DOHH2 (cell line): ENCODE measurements around the gene NPIPB2.
A peak's percentile ranks its signal among the peaks of the same experiment; 100 is the strongest.

Experiments used
- H3F3A ChIP-seq: fragments of 200-600 bp; sonication (generic), shearing (Covaris generic); 2 replicates; pipeline ENCODE4 v1.6.0; 2016; ENCODE audit warnings: antibody characterized with exemption, mild to moderate bottlenecking; ENCODE audit not compliant: control insufficient read depth, insufficient read depth
- H3K27ac ChIP-seq: fragments of 200-600 bp; sonication (generic); 2 replicates; pipeline ENCODE4 v1.5.1; 2014; ENCODE audit warnings: low read depth, mild to moderate bottlenecking, low read length, moderate library complexity
- H3K27me3 ChIP-seq: fragments of 200-600 bp; sonication (generic); 2 replicates; pipeline ENCODE4 v1.6.1; 2014; ENCODE audit warnings: mild to moderate bottlenecking, low read length, mixed read lengths; ENCODE audit not compliant: control insufficient read depth
- H3K36me3 ChIP-seq: fragments of 200-600 bp; sonication (generic); 2 replicates; pipeline ENCODE4 v1.6.1; 2014; ENCODE audit warnings: mild to moderate bottlenecking, low read length, moderate library complexity, mixed read lengths; ENCODE audit not compliant: control insufficient read depth
- H3K4me1 ChIP-seq: fragments of 200-600 bp; sonication (generic); 2 replicates; pipeline ENCODE4 v1.6.1; 2014; ENCODE audit warnings: mild to moderate bottlenecking, low read length, mixed read lengths; ENCODE audit not compliant: control insufficient read depth
- H3K4me2 ChIP-seq: fragments of 200-600 bp; sonication (generic); 2 replicates; pipeline ENCODE4 v1.6.0; 2014; ENCODE audit warnings: mild to moderate bottlenecking, low read length, moderate library complexity
- H3K4me3 ChIP-seq: fragments of 200-600 bp; sonication (generic); 2 replicates; pipeline ENCODE4 v1.5.1; 2014; ENCODE audit warnings: mild to moderate bottlenecking, low read length, mixed read lengths
- H3K79me2 ChIP-seq: fragments of 200-600 bp; sonication (generic); 2 replicates; pipeline ENCODE4 v1.6.1; 2014; ENCODE audit warnings: mild to moderate bottlenecking, low read length, mixed read lengths; ENCODE audit not compliant: control insufficient read depth
- H3K9me2 ChIP-seq: fragments of 200-600 bp; sonication (generic); replicated peaks from 2 replicates; pipeline ENCODE4 v1.6.1; 2014; ENCODE audit warnings: mild to moderate bottlenecking, low read length, mixed read lengths; ENCODE audit not compliant: control insufficient read depth
- H3K9me3 ChIP-seq: fragments of 200-600 bp; sonication (generic); 2 replicates; pipeline ENCODE4 v1.6.1; 2014; ENCODE audit warnings: antibody characterized with exemption, low read length, mixed read lengths; ENCODE audit not compliant: control insufficient read depth, insufficient read depth
- H4K20me1 ChIP-seq: fragments of 200-600 bp; sonication (generic); 2 replicates; pipeline ENCODE4 v1.6.0; 2014; ENCODE audit warnings: low read depth, mild to moderate bottlenecking, antibody characterized with exemption, low read length, moderate library complexity; ENCODE audit not compliant: control insufficient read depth, insufficient read depth
- CTCF ChIP-seq: fragments of 200-600 bp; sonication (generic); IDR thresholded peaks from one replicate; pipeline ENCODE4 v1.5.1; 2014; ENCODE audit warnings: antibody characterized with exemption, mild to moderate bottlenecking, low read depth, low read length; ENCODE audit not compliant: poor library complexity, severe bottlenecking
- EZH2phosphoT487 ChIP-seq: fragments of 200-600 bp; sonication (generic); IDR thresholded peaks from 2 replicates; pipeline ENCODE4 v1.6.1; 2017; ENCODE audit warnings: borderline replicate concordance, mild to moderate bottlenecking, antibody characterized with exemption, low read length, moderate library complexity, mixed read lengths

The NPIPB2 gene

GRCh38 chr16:11967195-11967911, 25.5 kb upstream of the NPIPB2 start:
- Histone ChIP-seq H3K4me1 (peaks cover 74% of the 10 kb centered on the region), H3K4me3 (peak overlapping the region; percentile 71), H4K20me1 (no peaks in the 10 kb centered on the region), H3F3A (peaks cover 36% of the 10 kb centered on the region), H3K4me2 (peak overlapping the region; percentile 72), H3K36me3 (peaks cover 51% of the 10 kb centered on the region), H3K27ac (peak overlapping the region; percentile 99), H3K79me2 (peaks cover 29% of the 10 kb centered on the region), H3K27me3 (no peaks in the 10 kb centered on the region), H3K9me2 (no peaks in the 10 kb centered on the region), H3K9me3 (no peaks in the 10 kb centered on the region)
- TF ChIP-seq CTCF: no peak
- TF ChIP-seq EZH2phosphoT487: no peak

GRCh38 chr16:11966173-11966572, 24.3 kb upstream of the NPIPB2 start:
- H3K4me2 ChIP-seq: peak overlapping the region; percentile 72
- no peaks in the 10 kb centered on the region for H3K27me3 ChIP-seq
- H3K4me3 ChIP-seq: peak overlapping the region; percentile 76

GRCh38 chr16:11964761-11965551, 23.1 kb upstream of the NPIPB2 start, which contains the start of gene TNFRSF17:
TNFRSF17 (plus strand) TSS chr16:11965210; CDS start chr16:11965325, 115 bp downstream.
- Histone ChIP-seq H3K27me3 (no peaks in the 10 kb centered on the region), H3K27ac (peak within 1 kb of the TSS; percentile 99), H3K4me2 (peak within 1 kb of the TSS; percentile 72), H3F3A (peaks cover 38% of the 10 kb centered on the region), H3K4me3 (peak within 1 kb of the TSS; percentile 76), H3K9me2 (no peaks in the 10 kb centered on the region), H3K79me2 (peaks cover 27% of the 10 kb centered on the region), H4K20me1 (no peaks in the 10 kb centered on the region), H3K4me1 (peaks cover 87% of the 10 kb centered on the region), H3K36me3 (peaks cover 32% of the 10 kb centered on the region), H3K9me3 (no peaks in the 10 kb centered on the region)
- TF ChIP-seq EZH2phosphoT487 (no peak), CTCF (no peak)

More at GRCh38 chr16:11966173-11966572, 24.3 kb upstream of the NPIPB2 start:
- Histone ChIP-seq H3K79me2 (peaks cover 29% of the 10 kb centered on the region), H3K4me1 (peaks cover 81% of the 10 kb centered on the region), H3K9me3 (no peaks in the 10 kb centered on the region), H3K36me3 (peaks cover 42% of the 10 kb centered on the region), H4K20me1 (no peaks in the 10 kb centered on the region), H3K27ac (peak overlapping the region; percentile 99), H3K9me2 (no peaks in the 10 kb centered on the region), H3F3A (peaks cover 36% of the 10 kb centered on the region)
- TF ChIP-seq EZH2phosphoT487 (no peak), CTCF (no peak)
